ENCODE data around the gene ESR1. TPM values are rescaled to one million over a fixed set of nuclear protein-coding genes. Genes with fewer than 3 reads are reported as not detected.
"Not testable (repeated sequence)": the region's sequence is repeated elsewhere in the genome, so short reads cannot be mapped to it uniquely, and the experiment has no call there.

The ESR1 gene
- polyA plus RNA-seq, 1 donor: 2.5 TPM

GRCh38 chr6:152098683-152099082 is 291.2 kb downstream of the ESR1 start:
- no peak for DNase-seq

- DNase-seq: no peak
These were observed 292.1 kb downstream of the ESR1 start for GRCh38 chr6:152099446-152100182.

GRCh38 chr6:152100183-152100618 is 292.7 kb downstream of the ESR1 start:
- peak; percentile 47 for DNase-seq

GRCh38 chr6:152107973-152108372 is 300.5 kb downstream of the ESR1 start:
- no peak for DNase-seq

- no peak for DNase-seq
These were observed 303.7 kb downstream of the ESR1 start for GRCh38 chr6:152110886-152111820.

GRCh38 chr6:152112491-152113261 is 305.2 kb downstream of the ESR1 start:
- DNase-seq: no peak

- no peak for DNase-seq
These were observed 310.0 kb downstream of the ESR1 start for GRCh38 chr6:152117156-152118133.

GRCh38 chr6:152118224-152118623 is 310.7 kb downstream of the ESR1 start:
- no peak for DNase-seq

GRCh38 chr6:152118678-152119077 is 311.2 kb downstream of the ESR1 start:
- DNase-seq: no peak

- no peak for DNase-seq
These were observed 312.3 kb downstream of the ESR1 start for GRCh38 chr6:152119831-152120230.

GRCh38 chr6:152121910-152122309 is 314.4 kb downstream of the ESR1 start:
- DNase-seq: no peak

- no peak for DNase-seq
These were observed 315.0 kb downstream of the ESR1 start for GRCh38 chr6:152122434-152122833.

- no peak for DNase-seq
These were observed 315.6 kb downstream of the ESR1 start for GRCh38 chr6:152123076-152123475.

GRCh38 chr6:152124429-152125074 is 317.1 kb downstream of the ESR1 start:
- no peak for DNase-seq

GRCh38 chr6:152127432-152128165 is 320.1 kb downstream of the ESR1 start:
- DNase-seq: no peak

- DNase-seq: peak; percentile 46
These were observed 322.2 kb downstream of the ESR1 start for GRCh38 chr6:152129691-152130151.

- no peak for DNase-seq
These were observed 323.0 kb downstream of the ESR1 start for GRCh38 chr6:152130441-152130840.

GRCh38 chr6:152135755-152136448 is 328.4 kb downstream of the ESR1 start:
- no peak for DNase-seq

GRCh38 chr6:152136449-152136825 is 329.0 kb downstream of the ESR1 start:
- DNase-seq: no peak

GRCh38 chr6:152138344-152138743 is 330.9 kb downstream of the ESR1 start:
- DNase-seq: not testable (repeated sequence)
